HUES6 (cell line): ENCODE data around the gene MTLN.
"Not testable (repeated sequence)": the region's sequence is repeated elsewhere in the genome, so short reads cannot be mapped to it uniquely, and the experiment has no call there.

Experiments
- H3K27ac ChIP-seq: 2 replicates; pipeline ENCODE4 v1.7.0; 2013; ENCODE audit warnings: low read depth, mild to moderate bottlenecking, low read length, inconsistent platforms
- H3K27me3 ChIP-seq: 2 replicates; pipeline ENCODE4 v1.6.1; 2013; ENCODE audit warnings: low read length; ENCODE audit not compliant: control insufficient read depth, insufficient read depth
- H3K36me3 ChIP-seq: 2 replicates; pipeline ENCODE4 v1.6.1; 2013; ENCODE audit warnings: low read length; ENCODE audit not compliant: control insufficient read depth, insufficient read depth
- H3K4me1 ChIP-seq: 2 replicates; pipeline ENCODE4 v1.6.1; 2013; ENCODE audit warnings: low read length; ENCODE audit not compliant: control insufficient read depth, insufficient read depth
- H3K4me3 ChIP-seq: 2 replicates; pipeline ENCODE4 v1.5.1; 2013; ENCODE audit warnings: low read depth, low read length
- H3K9ac ChIP-seq: one replicate; pipeline ENCODE4 v1.6.1; 2013; ENCODE audit warnings: mild to moderate bottlenecking, low read length
- H3K9me3 ChIP-seq: 2 replicates; pipeline ENCODE4 v1.6.1; 2013; ENCODE audit warnings: low read depth, low read length; ENCODE audit not compliant: control insufficient read depth, insufficient read depth

Gene MTLN, protein sequence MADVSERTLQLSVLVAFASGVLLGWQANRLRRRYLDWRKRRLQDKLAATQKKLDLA

DNA sequence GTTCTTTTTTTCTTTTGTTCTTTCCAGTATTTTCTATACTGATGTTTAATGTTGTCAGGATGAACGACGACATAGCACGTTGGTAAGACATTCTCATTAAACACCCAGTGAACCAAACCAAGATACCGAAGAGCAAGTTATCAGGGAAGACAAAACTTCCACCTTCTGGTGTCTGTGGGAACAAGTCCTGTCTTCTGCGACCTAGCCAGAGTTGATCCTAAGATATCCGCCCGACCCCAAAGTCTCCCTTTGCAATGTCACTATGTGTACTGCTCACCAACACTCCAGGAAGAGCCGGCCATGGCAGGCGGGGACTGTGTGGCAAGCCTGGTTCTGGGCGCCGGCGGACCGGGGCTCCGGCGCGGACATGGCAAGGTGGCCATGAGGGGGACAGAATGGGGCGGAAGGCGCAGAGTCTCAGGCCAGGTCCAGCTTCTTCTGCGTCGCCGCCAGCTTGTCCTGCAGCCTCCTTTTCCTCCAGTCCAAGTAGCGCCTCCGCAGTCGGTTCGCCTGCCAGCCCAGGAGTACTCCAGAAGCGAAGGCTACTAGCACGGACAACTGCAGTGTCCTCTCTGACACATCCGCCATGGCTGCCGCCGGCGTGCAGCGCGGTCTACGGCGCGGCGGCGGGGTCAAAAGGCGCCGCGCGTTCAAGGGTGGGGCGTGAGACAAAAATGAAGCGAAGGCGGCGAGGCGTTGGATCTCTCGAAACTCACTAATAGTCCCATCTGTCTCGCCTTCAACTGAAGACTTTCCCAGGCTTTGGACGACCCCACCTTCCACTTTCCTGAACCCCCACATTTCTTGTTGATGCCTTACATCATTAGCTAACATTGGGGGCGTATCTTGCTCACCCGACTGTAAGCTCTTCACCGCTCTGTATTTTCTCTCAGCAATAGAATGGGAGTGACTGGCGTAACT lies at the start of gene MTLN:
Gene MTLN (minus strand): TSS at position 610 of the 921 bp plus-strand sequence. CDS start 22 bp downstream, at position 588.
- Histone ChIP-seq H3K27ac (no peak within 1 kb of the TSS; the same call in 1 of the 2 replicates), H3K36me3 (0 out of 2 replicates have a peak, but pooled peaks cover 8% of the 10 kb centered on the region), H3K27me3 (no peaks in the 10 kb centered on the region), H3K9me3 (peaks cover 30% of the 10 kb centered on the region), H3K4me1 (no peaks in the 10 kb centered on the region), H3K4me3 (peak within 1 kb of the TSS; percentile 88), H3K9ac (peak within 1 kb of the TSS; percentile 88)

DNA sequence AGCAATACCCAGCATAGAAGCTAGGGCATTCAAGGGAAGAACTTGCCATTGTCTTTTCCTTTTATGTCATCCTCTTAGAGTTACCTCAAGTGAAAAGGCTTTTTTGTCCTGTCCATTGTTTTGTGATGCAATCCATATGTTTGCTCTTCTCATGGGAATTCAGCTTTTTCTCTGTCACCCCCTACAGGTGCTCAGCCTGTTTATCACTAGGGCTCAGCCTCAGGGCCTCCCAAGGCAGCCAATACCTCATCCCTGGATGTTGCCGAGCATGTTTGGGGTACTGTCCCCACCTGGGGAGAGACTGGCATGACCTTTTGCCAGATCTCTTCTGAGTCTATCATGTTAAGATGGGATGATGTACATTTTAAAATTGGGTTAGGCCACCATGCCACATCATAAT lies 49.6 kb upstream of the MTLN start:
- not testable (repeated sequence) for H3K36me3 ChIP-seq, H3K4me3 ChIP-seq, H3K9ac ChIP-seq, H3K4me1 ChIP-seq, H3K27ac ChIP-seq, H3K27me3 ChIP-seq, H3K9me3 ChIP-seq

DNA sequence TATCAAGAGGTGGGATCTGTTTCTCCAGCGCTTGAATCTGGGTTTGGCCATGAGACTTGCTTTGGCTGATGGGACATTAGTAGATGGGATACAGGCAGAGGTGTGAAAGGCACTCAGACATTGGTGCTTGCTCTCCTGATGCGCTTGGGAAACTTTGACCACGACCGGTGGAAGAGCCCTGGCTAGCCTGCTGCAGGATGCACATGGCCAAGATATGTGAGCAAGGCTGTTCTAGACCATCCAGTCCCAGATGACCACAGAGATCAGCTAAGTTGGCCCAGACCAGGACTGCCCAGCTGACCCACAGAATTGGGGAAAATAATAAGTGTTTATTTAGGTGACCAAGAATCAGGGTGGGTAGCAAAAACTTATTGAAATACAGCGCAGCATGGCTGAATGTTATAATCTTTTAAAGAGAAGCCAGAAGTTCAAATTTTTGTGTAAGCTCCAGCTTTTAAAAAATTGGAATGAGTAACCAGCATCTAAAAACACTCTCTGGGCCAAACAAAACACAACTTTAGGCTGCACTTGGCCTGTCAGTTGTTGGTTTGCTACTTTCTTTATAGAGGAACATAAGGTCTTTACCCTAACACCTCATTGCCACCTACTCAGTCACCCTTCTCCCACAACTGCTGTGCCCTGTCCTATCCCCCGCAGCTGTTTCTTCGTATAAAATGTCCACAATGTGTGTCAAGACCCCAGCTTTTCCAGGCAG lies 35.9 kb upstream of the MTLN start:
- not testable (repeated sequence) for H3K27me3 ChIP-seq, H3K9ac ChIP-seq, H3K27ac ChIP-seq

DNA sequence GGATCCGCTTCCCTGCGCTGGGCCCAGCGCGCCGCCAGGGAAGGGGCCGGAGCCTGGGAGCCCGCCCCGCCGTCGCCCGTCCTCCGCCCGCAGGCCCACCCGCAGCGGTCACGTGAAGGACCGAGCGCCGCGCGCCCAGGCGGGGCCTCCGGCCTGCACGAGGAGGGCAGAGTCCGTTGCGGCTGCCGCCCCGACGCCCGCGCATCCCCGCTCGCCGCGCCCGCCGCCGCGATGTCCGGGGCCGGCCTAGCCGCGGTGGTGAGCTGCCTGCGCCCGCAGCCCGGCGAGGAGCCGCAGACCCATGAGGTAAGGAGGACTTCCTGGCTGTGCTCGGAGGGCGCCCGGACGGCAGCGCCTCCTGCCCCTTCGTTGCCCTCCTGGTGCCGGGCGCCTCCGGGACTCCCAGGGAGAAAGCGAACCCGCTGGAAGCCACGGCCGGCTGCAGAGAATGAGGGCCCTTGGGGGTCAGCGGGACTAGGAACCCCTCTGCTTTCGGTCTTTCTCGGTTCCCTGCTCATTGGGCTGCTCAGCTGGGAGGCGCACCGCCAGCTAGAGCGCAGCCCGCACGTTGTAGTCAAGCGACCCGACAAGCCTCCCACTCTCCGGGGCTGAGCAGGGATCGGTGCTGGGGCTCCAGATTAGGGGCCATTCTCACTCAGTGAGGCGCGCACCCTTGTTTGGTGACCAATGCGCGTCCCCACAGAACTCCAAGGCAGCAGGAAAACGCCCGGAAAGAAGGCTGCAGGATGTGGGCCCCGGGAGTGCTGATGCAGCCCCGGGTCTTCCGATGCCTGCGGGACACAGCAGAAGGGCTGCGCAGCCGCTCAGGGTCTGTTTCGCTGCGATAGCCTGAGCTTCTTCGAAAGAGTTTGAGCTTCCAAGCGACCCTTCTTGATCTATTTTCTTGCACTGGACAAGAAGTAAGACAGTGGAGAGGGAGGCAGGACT lies 33.4 kb upstream of the MTLN start:
- H3K4me1 ChIP-seq, H3K27ac ChIP-seq, H3K9me3 ChIP-seq, H3K4me3 ChIP-seq, H3K36me3 ChIP-seq, H3K9ac ChIP-seq, H3K27me3 ChIP-seq: not testable (repeated sequence)

More for the DNA sequence above, 35.9 kb upstream of the MTLN start:
- H3K4me3 ChIP-seq, H3K4me1 ChIP-seq, H3K36me3 ChIP-seq, H3K9me3 ChIP-seq: not testable (repeated sequence)

DNA sequence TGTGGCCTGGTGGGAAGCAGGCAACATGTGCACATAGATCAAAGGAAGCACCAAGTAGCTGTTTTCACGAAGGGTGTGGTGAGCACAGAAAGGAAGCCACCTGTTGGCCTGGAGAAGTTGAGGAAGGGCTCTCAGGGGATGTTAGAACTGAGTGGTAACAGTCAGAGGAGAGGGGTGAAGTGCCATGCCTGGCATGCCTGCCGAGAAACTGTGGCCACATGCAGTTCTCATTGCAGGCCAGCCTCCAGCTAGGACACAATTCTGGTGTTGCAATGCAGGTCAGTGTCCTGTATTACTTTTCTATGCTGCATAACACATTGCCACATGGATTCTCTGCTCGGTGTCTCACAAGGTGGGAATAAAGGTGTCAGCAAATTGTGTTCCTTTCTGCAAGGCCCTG lies 30.9 kb upstream of the MTLN start:
- H3K4me3 ChIP-seq, H3K27me3 ChIP-seq: not testable (repeated sequence)

DNA sequence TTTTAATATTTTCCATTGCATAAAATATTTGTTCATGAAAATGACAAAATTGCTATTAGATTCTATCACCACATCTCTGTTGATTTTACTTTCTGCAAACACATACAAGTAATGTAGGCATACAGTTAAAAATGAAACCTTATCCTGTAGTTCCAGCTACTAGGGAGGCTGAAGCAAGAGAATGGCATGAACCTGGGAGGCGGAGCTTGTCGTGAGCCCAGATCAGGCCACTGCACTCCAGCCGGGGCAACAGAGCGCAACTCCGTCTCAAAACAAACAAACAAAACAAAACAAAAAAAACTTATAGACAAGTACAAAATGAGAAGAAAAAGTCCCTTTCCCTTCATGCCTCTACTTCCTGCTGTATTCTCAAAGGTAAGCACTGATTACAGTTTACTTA lies 22.2 kb upstream of the MTLN start:
- H3K4me1 ChIP-seq, H3K27ac ChIP-seq, H3K4me3 ChIP-seq, H3K27me3 ChIP-seq, H3K9me3 ChIP-seq, H3K36me3 ChIP-seq, H3K9ac ChIP-seq: not testable (repeated sequence)

More for the DNA sequence above, 30.9 kb upstream of the MTLN start:
- not testable (repeated sequence) for H3K36me3 ChIP-seq, H3K4me1 ChIP-seq, H3K9ac ChIP-seq, H3K9me3 ChIP-seq, H3K27ac ChIP-seq

DNA sequence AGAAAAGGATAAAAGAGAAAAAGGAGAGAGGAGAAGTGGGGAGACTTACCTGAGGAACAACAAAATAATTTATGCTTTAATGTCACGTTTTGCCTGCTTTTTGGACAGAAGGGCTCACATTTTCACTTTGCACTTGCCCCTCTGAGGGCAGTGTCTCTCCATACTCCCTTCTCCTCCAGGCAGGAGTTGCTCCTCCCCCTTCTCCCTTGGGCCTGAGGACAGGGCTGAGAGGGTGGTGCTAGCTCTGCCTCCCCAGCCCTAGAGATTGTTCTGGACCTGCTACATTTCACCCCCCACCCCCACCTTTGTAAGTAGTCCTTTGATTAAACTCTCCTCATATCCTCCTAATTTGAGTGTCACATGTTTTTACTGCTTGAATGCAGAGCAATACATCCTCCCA lies 17.5 kb upstream of the MTLN start:
- H3K27me3 ChIP-seq, H3K9ac ChIP-seq, H3K36me3 ChIP-seq, H3K4me3 ChIP-seq, H3K9me3 ChIP-seq, H3K27ac ChIP-seq, H3K4me1 ChIP-seq: not testable (repeated sequence)

DNA sequence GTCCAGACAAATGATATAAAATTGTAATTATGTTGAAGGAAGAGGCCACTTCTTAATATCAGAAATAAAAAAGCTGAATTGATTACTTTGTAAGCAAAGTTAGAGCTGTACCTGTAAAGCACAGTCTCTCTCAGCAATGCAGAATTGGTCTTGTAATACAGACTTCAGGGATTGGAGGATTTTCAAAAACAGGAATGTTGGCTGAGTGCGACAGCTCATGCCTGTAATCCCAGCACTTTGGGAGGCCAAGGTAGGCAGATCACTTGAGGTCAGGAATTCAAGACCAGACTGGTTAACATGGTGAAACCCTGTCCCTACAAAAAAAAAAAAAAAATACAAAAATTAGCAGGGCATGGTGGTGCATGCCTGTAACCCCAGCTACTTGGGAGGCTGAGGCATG lies 10.3 kb upstream of the MTLN start:
- not testable (repeated sequence) for H3K9ac ChIP-seq, H3K36me3 ChIP-seq, H3K4me3 ChIP-seq, H3K4me1 ChIP-seq, H3K27me3 ChIP-seq, H3K9me3 ChIP-seq, H3K27ac ChIP-seq

DNA sequence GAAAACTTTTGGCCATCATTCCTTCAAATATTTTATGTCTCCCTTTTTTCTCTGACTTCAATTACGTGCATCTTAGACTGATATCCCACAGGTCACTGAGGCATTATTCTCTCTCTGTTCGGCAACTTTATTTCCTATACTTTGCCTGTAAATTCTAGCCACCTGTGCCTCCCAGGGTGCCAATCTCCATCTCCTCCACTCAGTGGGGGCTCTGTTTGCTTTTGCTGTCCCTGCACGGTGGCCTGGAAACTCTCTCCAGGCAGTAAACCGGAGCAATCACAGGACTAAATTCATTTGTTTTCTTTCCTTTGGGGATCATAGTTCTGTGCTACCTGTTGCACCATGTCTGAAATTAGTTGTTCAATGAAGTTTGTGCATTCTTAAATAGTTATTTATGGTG lies 9.6 kb upstream of the MTLN start:
- Histone ChIP-seq H3K9ac (no peak overlapping the region), H3K27ac (no peak overlapping the region), H3K4me3 (no peak overlapping the region), H3K36me3 (no peaks in the 10 kb centered on the region), H3K27me3 (no peaks in the 10 kb centered on the region), H3K4me1 (no peaks in the 10 kb centered on the region), H3K9me3 (peaks cover 6% of the 10 kb centered on the region; the same call in 1 of the 2 replicates)

DNA sequence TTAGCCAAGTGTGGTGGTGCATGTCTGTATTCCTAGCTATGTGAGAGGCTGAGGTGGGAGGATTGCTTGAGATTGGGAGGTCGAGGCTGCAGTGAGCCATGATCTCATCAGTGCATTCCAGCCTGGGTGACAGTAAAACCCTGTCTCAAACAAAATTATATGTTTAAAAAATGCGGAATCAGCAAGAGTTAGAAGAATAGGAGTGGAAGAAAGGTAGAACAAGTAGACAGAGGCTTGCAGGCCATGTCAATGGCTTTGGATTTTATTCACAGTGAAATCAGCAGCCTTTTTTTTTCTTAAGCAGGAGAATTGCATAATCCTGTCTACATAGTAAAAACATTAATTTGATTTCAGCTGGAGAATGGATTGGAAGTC lies 7.8 kb upstream of the MTLN start:
- Histone ChIP-seq H3K4me3 (no peak overlapping the region), H3K27me3 (no peaks in the 10 kb centered on the region), H3K4me1 (no peaks in the 10 kb centered on the region), H3K36me3 (no peaks in the 10 kb centered on the region), H3K9me3 (peaks cover 17% of the 10 kb centered on the region), H3K9ac (no peak overlapping the region), H3K27ac (no peak overlapping the region)
